ENCODE measurements around the gene NAGS. TPM values are rescaled to one million over a fixed set of nuclear protein-coding genes. Genes with fewer than 3 reads are reported as not detected.
"Not testable (repeated sequence)": the region's sequence is repeated elsewhere in the genome, so short reads cannot be mapped to it uniquely, and the experiment has no call there.

NAGS gene
- total RNA-seq, 2 experiments from 2014 or later: 0.17 to 0.31 TPM

DNA sequence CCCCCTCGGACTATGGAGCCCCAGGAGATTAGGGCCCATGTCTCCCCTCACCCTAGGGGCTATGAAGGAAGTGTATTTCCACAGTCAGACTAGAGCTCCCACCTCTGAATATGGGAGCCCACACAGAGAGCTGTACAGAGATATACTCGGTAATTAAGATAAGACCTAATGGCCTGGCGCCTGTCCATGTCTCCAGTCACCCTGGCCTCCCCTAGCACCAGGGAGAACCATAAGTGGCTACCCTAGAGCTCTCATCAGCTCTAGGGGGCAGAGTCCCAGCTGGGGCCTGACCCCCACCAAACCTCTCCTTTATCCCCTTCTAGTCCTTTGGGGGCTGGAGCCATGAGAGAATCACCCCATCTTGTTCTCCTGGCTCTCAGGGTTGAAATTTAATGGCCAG is 8.0 kb downstream of the NAGS start:
- DNase-seq: no peak
- intact Hi-C loops (cut with micrococcal nuclease): loop anchor here (10.0 kb wide), 1 partner anchor 528 kb away; the partner anchor contains the start of gene DHX8
- Mint-ChIP-seq H3K27ac (no peak overlapping the region), H3K36me3 (ENCODE audit: low read depth) (peaks cover 8% of the 10 kb centered on the region), H3K27me3 (ENCODE audit: low read depth) (no peaks in the 10 kb centered on the region), H3K4me3 (peak overlapping the region; percentile 54), H3K4me1 (ENCODE audit: low read depth) (peaks cover 29% of the 10 kb centered on the region), H3K9me3 (no peaks in the 10 kb centered on the region)
- CTCF ChIA-PET: no interaction called here

DNA sequence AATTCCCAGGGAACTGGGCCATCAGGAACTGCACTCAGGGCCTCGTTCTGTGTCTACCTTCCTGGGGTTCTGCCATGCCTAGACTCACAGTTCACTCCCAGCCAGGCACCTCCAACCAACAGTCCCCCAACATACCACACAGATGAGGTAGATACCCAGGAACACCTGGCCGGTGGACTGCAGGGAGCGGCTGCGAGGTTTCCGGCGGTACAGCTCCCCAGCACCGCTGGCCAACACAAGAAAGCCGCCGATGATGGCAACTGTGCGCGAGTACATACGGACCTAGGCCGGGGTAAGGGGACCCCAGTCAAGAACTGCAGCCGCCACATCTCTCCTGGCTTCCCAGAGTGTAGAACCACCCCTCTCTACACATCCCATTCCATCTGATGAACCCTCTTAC is 8.5 kb downstream of the NAGS start:
- H3K4me3 Mint-ChIP-seq: peak overlapping the region; percentile 54
- no peaks in the 10 kb centered on the region for H3K9me3 Mint-ChIP-seq
- no peak overlapping the region for H3K27ac Mint-ChIP-seq
- no peak for DNase-seq
- intact Hi-C loops (cut with micrococcal nuclease): loop anchor here (10.0 kb wide), 1 partner anchor 528 kb away; the partner anchor contains the start of gene DHX8
- CTCF ChIA-PET: no interaction called here
- peaks cover 26% of the 10 kb centered on the region for H3K4me1 Mint-ChIP-seq (ENCODE audit: low read depth)
- peaks cover 8% of the 10 kb centered on the region for H3K36me3 Mint-ChIP-seq (ENCODE audit: low read depth)
- no peaks in the 10 kb centered on the region for H3K27me3 Mint-ChIP-seq (ENCODE audit: low read depth)

DNA sequence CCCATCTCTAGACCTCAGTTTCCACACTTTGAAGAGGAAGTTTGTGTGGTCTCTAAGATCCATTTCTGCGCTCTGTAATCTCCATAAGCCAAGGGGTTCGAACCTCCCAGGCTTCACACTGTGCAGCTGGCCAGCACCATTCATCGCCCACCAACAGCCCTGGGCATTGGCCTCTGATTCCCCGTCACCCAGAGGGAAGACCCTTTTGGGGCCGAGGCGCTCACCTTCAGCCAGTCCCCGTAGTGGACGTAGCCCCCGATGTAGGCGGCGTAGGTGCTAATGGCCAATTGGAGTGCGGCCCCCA is 9.7 kb downstream of the NAGS start:
- H3K27ac Mint-ChIP-seq: no peak overlapping the region
- CTCF ChIA-PET: interaction anchor here (1.9 kb wide), 1 partner anchor 109 kb away, joined by 4 read pairs; the partner anchor contains the start of gene HDAC5
- H3K4me1 Mint-ChIP-seq (ENCODE audit: low read depth): peaks cover 16% of the 10 kb centered on the region
- intact Hi-C loops (cut with micrococcal nuclease): loop anchor here (1.0 to 10.0 kb wide), 3 partner anchors 57 to 529 kb away; partner anchors contain the start of genes DHX8, G6PC3 and TMUB2
- H3K36me3 Mint-ChIP-seq (ENCODE audit: low read depth): peaks cover 8% of the 10 kb centered on the region
- no peak for DNase-seq
- H3K9me3 Mint-ChIP-seq: no peaks in the 10 kb centered on the region
- H3K4me3 Mint-ChIP-seq: peak overlapping the region; percentile 100
- H3K27me3 Mint-ChIP-seq (ENCODE audit: low read depth): no peaks in the 10 kb centered on the region

DNA sequence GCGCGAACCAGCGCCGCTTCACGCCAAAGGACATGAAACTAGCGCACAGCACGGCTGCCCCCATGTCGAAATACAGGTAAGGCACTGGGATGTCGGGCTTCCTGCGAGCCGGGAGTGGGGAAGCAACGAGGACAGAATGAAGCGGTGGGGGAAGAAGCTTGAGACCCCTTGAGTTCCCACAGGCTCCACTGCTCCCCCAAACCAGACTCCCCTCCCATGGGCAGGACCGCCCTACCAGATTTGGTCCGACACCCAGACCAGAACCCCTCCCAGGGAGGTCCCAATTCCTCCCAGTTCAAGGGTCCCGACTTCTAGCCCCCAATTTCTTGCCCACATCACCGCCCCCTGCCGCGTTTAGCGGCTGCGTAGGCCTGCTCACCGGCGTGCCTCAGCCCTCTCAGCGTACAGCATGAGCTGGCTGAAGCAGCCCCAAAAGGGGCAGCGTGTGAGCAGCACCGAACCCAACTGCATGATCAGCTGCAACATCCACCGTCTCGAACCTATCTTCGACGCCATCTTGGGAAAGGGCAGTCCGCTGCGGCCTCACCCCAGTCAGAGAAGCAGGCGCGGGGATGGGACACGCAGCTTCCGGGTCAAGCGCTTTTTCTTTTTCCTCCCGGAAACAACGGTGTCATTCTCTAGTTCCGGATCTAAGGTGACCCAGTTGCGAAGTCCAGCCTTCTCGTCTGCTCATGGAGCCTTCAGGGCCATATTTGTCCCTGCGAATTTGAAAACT is 10.2 kb downstream of the NAGS start, which contains the start of gene TMEM101:
Gene TMEM101 (minus strand): TSS at position 527 of the 736 bp plus-strand sequence. CDS start 11 bp downstream, at position 516.
- H3K36me3 Mint-ChIP-seq (ENCODE audit: low read depth): peaks cover 4% of the 10 kb centered on the region
- H3K4me1 Mint-ChIP-seq (ENCODE audit: low read depth): peaks cover 12% of the 10 kb centered on the region
- peak within 1 kb of the TSS; percentile 100 for H3K4me3 Mint-ChIP-seq
- H3K9me3 Mint-ChIP-seq: no peaks in the 10 kb centered on the region
- DNase-seq: peak; percentile 93
- H3K27ac Mint-ChIP-seq: peak within 1 kb of the TSS; percentile 90
- no peaks in the 10 kb centered on the region for H3K27me3 Mint-ChIP-seq (ENCODE audit: low read depth)
- CTCF ChIA-PET: interaction anchor here (1.9 kb wide), 1 partner anchor 109 kb away, joined by 4 read pairs; the partner anchor contains the start of gene HDAC5
- intact Hi-C loops (cut with micrococcal nuclease): loop anchor here (1.0 to 10.0 kb wide), 3 partner anchors 56 to 530 kb away; partner anchors contain the start of genes DHX8, G6PC3 and TMUB2

DNA sequence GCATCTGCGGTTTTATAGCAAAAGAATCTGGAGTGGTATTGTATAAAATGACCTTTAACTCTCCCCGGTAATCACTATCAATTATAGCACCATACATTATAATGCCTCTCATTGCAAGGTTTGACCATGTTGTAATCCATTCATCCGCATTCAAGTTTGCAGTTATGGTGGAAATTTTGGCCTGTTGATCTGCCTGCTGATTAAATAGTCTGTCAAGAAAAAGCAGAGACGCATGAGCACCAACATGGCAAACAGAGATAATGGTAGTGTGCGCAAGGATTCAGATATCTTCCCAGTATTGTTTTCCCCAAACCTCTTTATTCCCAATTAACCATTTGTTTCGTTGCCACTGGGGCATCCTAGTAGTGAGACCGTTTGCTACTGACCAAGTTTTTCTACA is 16.8 kb downstream of the NAGS start:
- DNase-seq; H3K9me3 Mint-ChIP-seq; H3K4me1 Mint-ChIP-seq (ENCODE audit: low read depth); intact Hi-C loops (cut with micrococcal nuclease); H3K27ac Mint-ChIP-seq; H3K27me3 Mint-ChIP-seq (ENCODE audit: low read depth); CTCF ChIA-PET; H3K4me3 Mint-ChIP-seq; H3K36me3 Mint-ChIP-seq (ENCODE audit: low read depth): not testable (repeated sequence)

DNA sequence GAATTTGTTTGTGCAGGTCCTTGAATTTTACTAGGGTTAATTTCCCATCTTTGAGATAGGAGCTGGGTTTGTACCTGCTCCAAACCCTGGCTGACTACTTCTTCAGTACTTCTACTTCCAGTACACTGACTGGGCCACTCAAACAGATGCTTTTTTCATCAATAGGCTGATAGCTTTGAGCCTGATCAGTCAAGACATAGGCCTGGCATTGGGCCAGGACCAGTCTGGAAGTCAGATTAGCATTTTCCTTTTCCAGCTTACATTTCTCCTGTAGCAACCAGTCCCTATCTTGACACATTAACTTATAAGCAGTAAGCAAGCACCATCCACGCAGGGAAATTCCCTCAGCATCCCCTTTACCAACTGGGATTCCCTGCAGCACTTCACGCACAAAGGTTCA is 17.8 kb downstream of the NAGS start:
- Mint-ChIP-seq H3K27ac (no peak overlapping the region), H3K4me1 (ENCODE audit: low read depth) (no peaks in the 10 kb centered on the region), H3K4me3 (no peak overlapping the region), H3K36me3 (ENCODE audit: low read depth) (no peaks in the 10 kb centered on the region), H3K9me3 (no peaks in the 10 kb centered on the region), H3K27me3 (ENCODE audit: low read depth) (no peaks in the 10 kb centered on the region)
- intact Hi-C loops (cut with micrococcal nuclease): no loop called here
- CTCF ChIA-PET: interaction anchor here (1.7 kb wide), 1 partner anchor 78 kb away, joined by 4 read pairs; no protein-coding TSS in a partner anchor
- no peak for DNase-seq

DNA sequence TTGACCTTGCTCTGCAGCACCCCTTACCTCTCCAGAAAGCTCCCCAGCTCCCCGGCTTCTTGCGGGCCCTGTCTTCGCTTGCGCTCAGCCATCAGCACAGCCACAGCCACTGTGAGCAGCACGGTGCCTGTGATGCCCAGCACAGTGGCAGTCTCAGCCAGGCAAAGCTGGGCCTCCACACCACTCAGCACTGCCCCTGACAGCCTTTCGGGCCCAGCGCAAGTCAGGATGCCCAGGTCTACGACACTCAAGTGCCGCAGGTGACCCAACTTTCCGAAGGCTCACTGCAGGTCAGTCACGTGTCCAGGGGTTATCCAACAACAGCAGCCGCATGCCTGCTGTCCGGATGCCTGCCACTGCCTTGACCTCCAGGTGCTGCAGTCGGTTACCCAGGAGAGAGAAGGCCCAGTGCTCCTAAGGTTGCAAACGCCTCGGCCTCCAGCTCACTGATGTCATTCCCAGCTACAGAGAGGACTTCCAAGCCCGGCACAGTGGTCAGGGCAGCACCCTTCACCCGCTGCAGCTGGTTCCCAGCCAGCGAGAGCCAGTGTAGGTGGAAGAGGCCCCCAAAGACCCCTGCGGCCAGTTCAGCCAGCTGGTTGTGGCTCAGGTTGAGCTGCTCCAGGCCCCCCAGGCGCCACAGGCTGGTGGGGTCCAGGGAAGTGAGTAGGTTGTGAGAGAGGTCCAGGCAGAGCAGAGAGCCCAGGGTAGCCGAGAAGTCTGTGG is 19.3 kb downstream of the NAGS start:
- Mint-ChIP-seq H3K4me1 (ENCODE audit: low read depth) (no peaks in the 10 kb centered on the region), H3K27ac (no peak overlapping the region), H3K9me3 (no peaks in the 10 kb centered on the region), H3K27me3 (ENCODE audit: low read depth) (no peaks in the 10 kb centered on the region), H3K4me3 (no peak overlapping the region), H3K36me3 (ENCODE audit: low read depth) (peaks cover 1% of the 10 kb centered on the region)
- DNase-seq: no peak
- CTCF ChIA-PET: interaction anchor here (1.7 kb wide), 1 partner anchor 80 kb away, joined by 4 read pairs; no protein-coding TSS in a partner anchor
- intact Hi-C loops (cut with micrococcal nuclease): no loop called here

DNA sequence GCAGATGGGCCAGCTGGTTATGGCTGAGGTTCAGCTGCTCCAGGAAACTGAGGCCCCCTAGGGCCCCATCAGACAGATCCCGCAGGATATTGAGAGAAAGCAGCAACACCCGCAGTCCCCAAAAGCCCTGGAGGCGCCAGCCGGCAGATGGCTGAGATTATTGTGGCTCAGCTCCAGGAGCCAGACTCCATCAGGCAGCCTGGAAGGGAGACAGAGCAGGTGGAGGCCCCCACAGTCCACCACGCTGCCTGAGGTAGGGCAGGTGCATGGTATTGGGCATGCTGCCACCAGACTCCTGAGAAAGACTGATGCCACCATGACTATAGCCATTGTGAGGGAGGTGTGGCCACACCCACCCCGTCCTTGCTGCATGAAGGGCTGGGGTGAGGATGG is 19.8 kb downstream of the NAGS start:
- no peaks in the 10 kb centered on the region for H3K4me1 Mint-ChIP-seq (ENCODE audit: low read depth)
- H3K27ac Mint-ChIP-seq: no peak overlapping the region
- H3K4me3 Mint-ChIP-seq: no peak overlapping the region
- DNase-seq: no peak
- no peaks in the 10 kb centered on the region for H3K9me3 Mint-ChIP-seq
- CTCF ChIA-PET: interaction anchor here (0.6 kb wide), 1 partner anchor 18 kb away, joined by 5 read pairs; no protein-coding TSS in a partner anchor
- H3K36me3 Mint-ChIP-seq (ENCODE audit: low read depth): peaks cover 1% of the 10 kb centered on the region
- H3K27me3 Mint-ChIP-seq (ENCODE audit: low read depth): no peaks in the 10 kb centered on the region
- intact Hi-C loops (cut with micrococcal nuclease): no loop called here

DNA sequence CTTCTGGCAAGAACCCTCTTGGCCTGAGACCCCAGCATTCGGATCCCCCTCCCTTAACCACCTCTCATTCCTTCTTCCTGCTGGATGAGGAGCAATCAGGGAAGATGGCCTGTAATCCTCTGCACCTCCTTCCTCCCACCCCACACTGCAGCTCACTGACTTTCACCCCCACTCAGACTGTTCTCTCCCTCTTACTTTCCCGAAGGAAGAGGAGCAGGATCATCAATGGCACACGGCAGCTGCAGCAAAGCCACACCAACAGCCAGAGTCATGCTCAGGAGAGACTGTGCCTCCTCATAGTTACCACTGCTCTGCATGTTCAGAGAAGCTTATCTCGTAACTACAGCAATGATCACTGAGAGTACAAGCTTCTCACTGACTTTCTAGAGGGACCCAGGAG is 20.4 kb downstream of the NAGS start:
- no peak overlapping the region for H3K4me3 Mint-ChIP-seq
- no peak overlapping the region for H3K27ac Mint-ChIP-seq
- DNase-seq: no peak
- CTCF ChIA-PET: interaction anchor here (0.6 to 1.2 kb wide), 2 partner anchors 16 to 17 kb away, joined by 3 to 5 read pairs; no protein-coding TSS in a partner anchor
- no peaks in the 10 kb centered on the region for H3K9me3 Mint-ChIP-seq
- H3K4me1 Mint-ChIP-seq (ENCODE audit: low read depth): no peaks in the 10 kb centered on the region
- intact Hi-C loops (cut with micrococcal nuclease): no loop called here
- H3K27me3 Mint-ChIP-seq (ENCODE audit: low read depth): no peaks in the 10 kb centered on the region
- peaks cover 6% of the 10 kb centered on the region for H3K36me3 Mint-ChIP-seq (ENCODE audit: low read depth)

DNA sequence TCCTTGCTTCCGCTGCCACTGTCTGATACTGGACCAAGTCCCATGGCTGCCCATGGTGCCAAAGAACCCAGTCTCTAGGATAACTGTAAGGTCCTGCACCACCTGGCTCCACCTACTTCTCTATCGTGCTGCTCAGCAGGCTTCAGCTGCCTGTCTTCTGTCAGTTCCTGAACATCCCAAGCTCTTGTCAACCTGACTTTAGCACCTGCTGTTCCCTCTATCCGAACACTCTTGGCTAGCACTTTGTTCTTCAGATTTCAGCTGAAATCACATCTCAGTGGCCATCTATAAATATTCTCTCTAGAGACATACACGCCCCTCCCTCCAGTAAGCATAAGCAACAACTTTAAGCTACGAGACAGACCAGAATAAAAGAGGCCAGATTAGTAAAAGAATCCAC is 25.3 kb downstream of the NAGS start:
- CTCF ChIA-PET: no interaction called here
- no peaks in the 10 kb centered on the region for H3K9me3 Mint-ChIP-seq
- no peak for DNase-seq
- H3K4me1 Mint-ChIP-seq (ENCODE audit: low read depth): peaks cover 7% of the 10 kb centered on the region
- no peak overlapping the region for H3K27ac Mint-ChIP-seq
- intact Hi-C loops (cut with micrococcal nuclease): no loop called here
- H3K27me3 Mint-ChIP-seq (ENCODE audit: low read depth): no peaks in the 10 kb centered on the region
- no peak overlapping the region for H3K4me3 Mint-ChIP-seq
- H3K36me3 Mint-ChIP-seq (ENCODE audit: low read depth): peaks cover 19% of the 10 kb centered on the region

DNA sequence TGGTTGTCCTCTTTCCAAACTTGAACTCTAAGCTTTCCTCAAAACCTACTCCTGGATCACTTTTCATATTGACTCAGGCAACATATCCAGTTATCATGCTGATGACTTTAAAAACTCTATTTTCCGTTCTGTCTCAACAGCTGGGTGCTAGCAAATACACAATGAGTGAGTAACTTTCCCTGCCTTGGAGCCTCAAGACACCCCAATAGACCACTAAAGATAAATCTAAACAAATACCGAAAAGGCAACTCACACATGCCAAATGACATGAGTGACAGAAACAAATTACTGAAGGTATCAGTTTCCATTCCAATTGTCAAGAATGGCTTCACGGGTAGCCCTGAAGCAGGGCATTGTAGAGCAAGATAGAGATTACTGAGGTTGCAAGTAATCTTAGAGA is 26.1 kb downstream of the NAGS start:
- intact Hi-C loops (cut with micrococcal nuclease): no loop called here
- Mint-ChIP-seq H3K4me3 (no peak overlapping the region), H3K4me1 (ENCODE audit: low read depth) (peaks cover 7% of the 10 kb centered on the region), H3K36me3 (ENCODE audit: low read depth) (peaks cover 19% of the 10 kb centered on the region), H3K27ac (no peak overlapping the region), H3K27me3 (ENCODE audit: low read depth) (no peaks in the 10 kb centered on the region), H3K9me3 (no peaks in the 10 kb centered on the region)
- CTCF ChIA-PET: no interaction called here
- no peak for DNase-seq

DNA sequence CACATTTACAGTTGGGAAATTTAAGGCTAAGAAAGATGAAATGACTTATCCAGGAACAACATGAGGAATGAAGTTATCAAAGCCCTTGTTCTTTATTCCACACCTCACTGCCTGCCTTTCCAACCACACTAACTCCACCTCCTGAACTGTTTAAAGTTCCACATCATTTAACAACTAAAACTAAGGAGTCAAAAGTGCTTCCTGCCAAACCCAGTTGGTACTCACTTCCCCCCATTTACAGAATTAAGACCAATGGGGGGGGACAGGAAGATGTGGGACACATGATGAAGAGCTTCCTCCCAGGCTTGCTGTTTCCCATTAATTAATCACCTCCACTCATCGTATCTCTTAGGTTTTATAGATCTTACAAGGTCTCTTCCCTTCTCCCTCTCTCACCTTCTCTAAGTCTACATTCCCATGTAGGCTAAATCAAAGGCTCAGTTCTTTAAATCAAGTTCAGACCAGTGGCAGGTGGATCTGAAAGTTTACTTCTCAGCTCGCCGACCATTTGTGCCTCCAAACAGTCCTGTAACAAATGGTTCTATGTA is 29.5 kb downstream of the NAGS start:
- intact Hi-C loops (cut with micrococcal nuclease): no loop called here
- Mint-ChIP-seq H3K27me3 (ENCODE audit: low read depth) (no peaks in the 10 kb centered on the region), H3K27ac (peak overlapping the region; percentile 72), H3K36me3 (ENCODE audit: low read depth) (peaks cover 31% of the 10 kb centered on the region), H3K4me3 (no peak overlapping the region), H3K9me3 (no peaks in the 10 kb centered on the region), H3K4me1 (ENCODE audit: low read depth) (peaks cover 7% of the 10 kb centered on the region)
- no peak for DNase-seq
- CTCF ChIA-PET: no interaction called here
